SH-SY5Y (cell line): Measurements from ENCODE around the gene UCMA.

ENCODE experiments used
- GATA2 ChIP-seq: IDR thresholded peaks from 2 replicates; pipeline ENCODE4 v1.6.1; 2011; ENCODE audit warnings: mild to moderate bottlenecking, low read depth, low read length
- GATA3 ChIP-seq: IDR thresholded peaks from 2 replicates; pipeline ENCODE4 v1.6.1; 2011; ENCODE audit warnings: low read depth, mild to moderate bottlenecking, low read length, moderate library complexity

DNA sequence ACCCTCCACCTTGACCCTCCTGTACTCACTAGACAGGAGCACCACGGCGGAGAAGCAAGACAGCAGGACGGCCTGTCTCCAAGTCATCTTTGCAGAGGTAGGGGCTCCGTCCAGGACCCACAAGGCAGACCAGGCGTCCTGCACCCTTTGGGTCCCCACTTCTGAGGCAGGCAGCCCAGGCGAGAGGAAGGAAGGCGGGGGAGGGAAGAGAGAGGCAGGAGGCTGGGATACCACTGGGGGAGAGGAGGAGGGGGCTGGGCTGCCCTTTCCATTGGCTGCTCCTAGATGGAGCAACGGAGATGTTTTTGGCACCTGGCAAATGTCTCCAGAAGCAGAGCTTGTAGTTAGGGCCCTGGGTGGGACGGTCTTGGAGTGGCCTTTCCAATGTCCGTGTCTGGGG is at the start of gene UCMA:
- TF ChIP-seq GATA3 (no peak), GATA2 (no peak)
